WERI-Rb-1 (cell line): ENCODE results near the gene ITGAL.
"Not testable (repeated sequence)": the region's sequence is repeated elsewhere in the genome, so short reads cannot be mapped to it uniquely, and the experiment has no call there.

Experiments
- DNase-seq: peaks from one replicate; pipeline ENCODE4 v3.0.0-alpha.2; 2020
- H3K27ac ChIP-seq: fragments of 250-450 bp; sonication (Bioruptor Pico); 2 replicates; pipeline ENCODE4 v1.5.1; 2020; ENCODE audit warnings: mild to moderate bottlenecking, moderate library complexity
- H3K27me3 ChIP-seq: fragments of 250-450 bp; sonication (Bioruptor Pico); 2 replicates; pipeline ENCODE4 v1.5.1; 2021; ENCODE audit warnings: mild to moderate bottlenecking, low read depth, moderate library complexity; ENCODE audit not compliant: insufficient read depth, severe bottlenecking
- H3K36me3 ChIP-seq: fragments of 250-450 bp; sonication (Bioruptor Pico); 2 replicates; pipeline ENCODE4 v1.5.1; 2020; ENCODE audit warnings: mild to moderate bottlenecking, moderate library complexity
- H3K4me3 ChIP-seq: 2 replicates; pipeline ENCODE4 v1.5.1; 2011; ENCODE audit warnings: low read depth, mild to moderate bottlenecking, control low read depth, low read length
- H3K9me3 ChIP-seq: fragments of 250-450 bp; sonication (Bioruptor Pico); 2 replicates; pipeline ENCODE4 v1.5.1; 2021; ENCODE audit warnings: mild to moderate bottlenecking, moderate library complexity; ENCODE audit not compliant: severe bottlenecking
- CTCF ChIP-seq: IDR thresholded peaks from 2 replicates; pipeline ENCODE4 v1.5.1; 2011; ENCODE audit warnings: low read depth, mild to moderate bottlenecking, control low read depth, inconsistent platforms, low read length

ITGAL gene

GRCh38 chr16:30539000-30539964, 66.7 kb downstream of the ITGAL start:
- Histone ChIP-seq H3K36me3 (no peaks in the 10 kb centered on the region), H3K9me3 (no peaks in the 10 kb centered on the region), H3K27ac (no peak overlapping the region), H3K4me3 (no peak overlapping the region), H3K27me3 (no peaks in the 10 kb centered on the region)
- no peak for TF ChIP-seq CTCF
- no peak for DNase-seq

GRCh38 chr16:30539986-30540526, 67.5 kb downstream of the ITGAL start:
- not testable (repeated sequence) for H3K27ac ChIP-seq, H3K27me3 ChIP-seq, DNase-seq, H3K36me3 ChIP-seq, H3K9me3 ChIP-seq, H3K4me3 ChIP-seq

GRCh38 chr16:30540916-30541464, 68.4 kb downstream of the ITGAL start:
- not testable (repeated sequence) for H3K36me3 ChIP-seq, H3K9me3 ChIP-seq, DNase-seq, H3K4me3 ChIP-seq, H3K27ac ChIP-seq, H3K27me3 ChIP-seq

- Histone ChIP-seq H3K27ac (no peak overlapping the region), H3K36me3 (no peaks in the 10 kb centered on the region), H3K9me3 (no peaks in the 10 kb centered on the region), H3K4me3 (no peak overlapping the region), H3K27me3 (no peaks in the 10 kb centered on the region)
- no peak for TF ChIP-seq CTCF
- no peak for DNase-seq
Observed at GRCh38 chr16:30541502-30542329, 69.2 kb downstream of the ITGAL start.

- Histone ChIP-seq H3K4me3 (no peak overlapping the region), H3K36me3 (no peaks in the 10 kb centered on the region), H3K9me3 (no peaks in the 10 kb centered on the region), H3K27ac (no peak overlapping the region), H3K27me3 (no peaks in the 10 kb centered on the region)
- TF ChIP-seq CTCF = no peak
- DNase-seq = no peak
Observed at GRCh38 chr16:30543067-30543466, 70.5 kb downstream of the ITGAL start.

- no peaks in the 10 kb centered on the region for H3K9me3 ChIP-seq
- no peak for DNase-seq
- no peak overlapping the region for H3K27ac ChIP-seq
- no peaks in the 10 kb centered on the region for H3K27me3 ChIP-seq
- no peak for TF ChIP-seq CTCF
- H3K36me3 ChIP-seq = no peaks in the 10 kb centered on the region
- no peak overlapping the region for H3K4me3 ChIP-seq
Observed at GRCh38 chr16:30546115-30546514, 73.6 kb downstream of the ITGAL start.
